Fibroblast of peridontal ligament (primary cell): ENCODE measurements around the gene ATOH8.

ENCODE experiments used
- DNase-seq: peaks from one replicate; pipeline ENCODE4 v3.0.0-alpha.2; 2010; ENCODE audit errors: extremely low read depth

The ATOH8 gene

GRCh38 chr2:85770786-85771409 is 17.1 kb downstream of the ATOH8 start:
- no peak for DNase-seq

DNA sequence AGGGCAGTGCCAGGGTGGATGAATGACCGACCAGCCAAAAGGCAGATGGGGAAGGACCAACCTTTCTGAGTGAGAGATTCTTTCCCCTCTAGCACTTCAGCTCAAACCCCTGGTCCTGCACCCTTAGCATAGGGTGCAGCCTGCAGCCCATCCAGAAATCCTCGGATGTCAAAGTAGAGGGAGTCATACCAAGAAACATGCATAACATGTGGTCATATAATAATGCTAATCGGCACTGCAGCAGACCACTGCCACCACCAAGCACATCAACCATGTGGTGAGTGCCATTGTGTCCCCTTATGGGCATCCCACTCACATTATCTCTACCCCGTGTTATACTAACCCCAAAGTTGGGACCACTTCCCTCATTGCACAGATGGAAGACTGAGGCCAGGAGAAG is 17.7 kb downstream of the ATOH8 start:
- no peak for DNase-seq

DNA sequence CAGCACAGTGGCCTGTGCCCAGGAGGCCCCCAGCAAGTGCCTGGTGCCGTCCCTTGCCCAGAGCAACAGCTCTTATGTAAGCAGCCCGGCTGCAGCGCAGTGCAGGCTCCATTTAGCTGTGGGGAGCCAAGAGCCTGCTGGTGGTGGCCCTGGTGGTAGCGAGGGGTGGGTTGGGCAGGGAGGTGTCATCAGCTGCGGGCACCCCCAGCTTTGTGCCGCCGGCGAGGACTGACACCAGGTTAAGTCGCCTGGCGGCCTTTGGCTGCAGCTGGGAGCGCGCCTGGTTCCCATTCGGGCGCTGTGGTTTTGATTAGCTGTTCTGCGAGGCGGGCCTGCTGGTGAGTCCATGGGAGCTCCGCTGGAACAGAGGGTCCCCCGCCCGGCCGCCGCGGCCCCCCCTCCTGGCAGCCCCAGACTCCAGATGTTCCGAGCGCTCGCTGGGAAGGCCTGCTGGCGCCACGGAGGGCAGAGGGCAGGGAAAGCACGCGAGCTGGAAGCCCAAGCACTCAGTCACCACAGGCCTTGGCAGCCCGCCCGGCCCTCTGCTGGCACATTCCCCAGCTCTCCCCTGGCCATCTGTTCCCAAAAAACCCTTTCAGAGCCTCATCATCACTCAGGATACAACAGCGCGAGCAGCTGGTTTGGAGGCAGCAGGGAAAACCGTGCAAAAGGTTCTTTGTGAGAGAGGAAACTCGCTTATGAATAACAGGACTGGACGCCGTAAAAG is 18.4 kb downstream of the ATOH8 start:
- peak; percentile 100 for DNase-seq

- DNase-seq: no peak
Observed at GRCh38 chr2:85772841-85773491, 19.2 kb downstream of the ATOH8 start.

DNA sequence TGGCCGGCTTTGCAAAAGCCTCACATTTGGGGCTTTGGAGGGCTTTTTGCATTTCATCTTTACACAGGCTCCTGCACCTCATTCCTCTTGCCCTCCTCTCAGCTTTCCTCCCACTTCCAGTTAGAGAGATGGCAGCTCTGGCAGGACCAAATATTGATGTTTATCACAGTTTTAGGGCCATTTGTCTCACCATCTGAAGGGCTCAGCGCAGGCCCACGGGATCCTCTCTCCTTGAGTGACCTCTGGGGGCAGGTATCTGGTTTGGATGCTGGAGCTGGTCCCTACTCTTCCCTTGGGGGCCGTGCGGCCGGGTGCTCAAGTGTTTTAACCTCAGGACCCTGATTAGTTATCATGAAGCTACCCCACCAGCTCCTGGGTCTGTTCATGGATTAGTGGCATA is 19.9 kb downstream of the ATOH8 start:
- no peak for DNase-seq

GRCh38 chr2:85774126-85774978 is 20.6 kb downstream of the ATOH8 start:
- DNase-seq: no peak

DNA sequence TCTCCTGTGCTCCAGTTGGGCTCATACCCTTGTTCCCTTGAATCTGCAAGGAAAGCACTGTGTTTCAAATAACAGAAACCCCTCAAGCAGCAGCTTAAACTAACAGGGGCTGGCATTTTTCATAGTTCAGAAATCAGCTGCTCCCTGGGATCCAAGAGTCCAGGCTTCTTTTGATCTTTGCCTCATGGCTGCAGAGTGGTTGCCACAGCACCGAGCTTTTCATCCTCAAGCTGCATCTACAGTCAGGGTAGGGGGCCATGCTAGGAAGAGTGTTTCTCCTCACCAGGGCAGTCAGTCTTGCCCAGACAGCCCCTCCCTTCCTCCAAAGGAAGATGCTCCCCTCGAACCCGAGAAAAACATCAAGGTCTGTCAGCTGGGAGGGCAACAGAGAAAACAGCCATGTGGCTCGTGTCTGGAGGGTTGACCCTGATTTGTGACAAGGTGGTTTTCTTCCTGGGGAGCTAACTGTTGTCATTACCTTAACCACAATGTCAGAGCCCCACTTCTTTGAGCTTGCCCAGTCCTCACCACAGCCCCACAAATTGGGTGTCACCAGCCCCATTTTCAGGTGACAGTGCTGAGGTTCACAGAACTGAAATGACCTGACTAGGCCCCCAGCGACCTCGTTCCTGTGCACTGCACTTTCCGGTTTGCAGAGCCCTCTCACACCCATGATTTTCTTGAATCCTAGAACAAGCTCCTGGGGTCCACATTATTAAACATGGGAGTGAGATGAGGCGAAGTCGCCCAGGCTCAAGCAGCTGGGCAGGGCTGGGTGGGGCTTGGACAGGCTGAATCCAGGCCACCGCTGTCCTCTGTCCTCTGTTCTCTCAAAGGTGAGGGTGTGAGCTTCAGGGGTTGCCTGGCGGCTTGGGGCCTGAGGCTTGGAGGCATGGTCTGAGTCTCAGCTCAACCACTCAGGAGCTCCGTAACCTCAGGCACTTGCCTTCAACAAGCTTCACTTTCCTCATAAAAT is 21.9 kb downstream of the ATOH8 start:
- DNase-seq: no peak

GRCh38 chr2:85776672-85777071 is 22.9 kb downstream of the ATOH8 start:
- no peak for DNase-seq

DNA sequence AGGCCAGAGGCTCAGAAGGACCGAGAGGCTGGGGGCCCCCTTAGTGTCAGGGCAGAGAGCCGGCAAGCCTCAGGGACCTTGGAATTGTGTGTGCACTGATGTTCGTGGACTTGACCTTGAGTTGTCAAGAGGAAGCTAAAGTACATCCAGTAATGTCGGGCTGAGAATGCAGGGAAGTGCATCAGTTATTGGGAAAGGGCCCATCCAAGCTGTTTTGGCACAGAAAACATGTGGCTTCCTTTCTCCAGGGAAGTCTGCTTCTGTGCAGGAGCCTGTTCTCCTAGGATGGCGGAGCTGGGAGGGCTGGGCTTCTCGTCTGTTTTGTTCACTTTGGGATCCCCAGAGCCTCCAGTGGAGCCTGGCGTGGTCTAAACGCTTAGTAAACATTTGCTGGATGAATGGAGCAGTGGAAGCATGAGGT is 23.7 kb downstream of the ATOH8 start:
- peak; percentile 36 for DNase-seq

GRCh38 chr2:85778646-85779379 is 25.0 kb downstream of the ATOH8 start:
- DNase-seq: no peak

GRCh38 chr2:85779641-85780315 is 26.0 kb downstream of the ATOH8 start:
- DNase-seq: no peak

- DNase-seq: no peak
Observed at GRCh38 chr2:85780316-85781012, 26.7 kb downstream of the ATOH8 start.

GRCh38 chr2:85781013-85781332 is 27.2 kb downstream of the ATOH8 start:
- DNase-seq: no peak

GRCh38 chr2:85783796-85784195 is 30.0 kb downstream of the ATOH8 start:
- no peak for DNase-seq

DNA sequence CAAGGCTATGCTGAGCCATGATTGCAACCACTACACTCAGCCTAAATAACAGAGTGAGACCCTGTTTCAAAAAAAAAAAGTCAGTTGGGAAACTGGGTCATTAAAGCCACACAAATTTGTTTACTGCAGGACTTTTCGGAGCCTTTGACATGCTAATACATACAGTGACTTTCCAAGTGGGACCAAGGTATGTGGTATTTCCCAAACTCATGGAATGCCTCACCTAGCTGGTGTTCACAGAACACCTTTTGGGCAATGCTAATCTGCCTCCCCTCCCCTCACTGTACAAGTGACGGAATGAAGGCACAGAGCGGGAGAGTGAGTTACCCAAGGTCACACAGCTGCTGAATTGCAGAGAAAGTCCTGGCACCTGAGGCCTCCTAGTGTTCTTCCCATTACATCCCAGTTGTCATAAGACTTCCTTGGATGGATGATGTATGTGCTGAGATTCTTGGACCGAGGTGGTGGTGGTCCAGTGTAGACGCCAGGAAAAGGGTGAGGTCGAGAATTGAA is 30.7 kb downstream of the ATOH8 start:
- no peak for DNase-seq

DNA sequence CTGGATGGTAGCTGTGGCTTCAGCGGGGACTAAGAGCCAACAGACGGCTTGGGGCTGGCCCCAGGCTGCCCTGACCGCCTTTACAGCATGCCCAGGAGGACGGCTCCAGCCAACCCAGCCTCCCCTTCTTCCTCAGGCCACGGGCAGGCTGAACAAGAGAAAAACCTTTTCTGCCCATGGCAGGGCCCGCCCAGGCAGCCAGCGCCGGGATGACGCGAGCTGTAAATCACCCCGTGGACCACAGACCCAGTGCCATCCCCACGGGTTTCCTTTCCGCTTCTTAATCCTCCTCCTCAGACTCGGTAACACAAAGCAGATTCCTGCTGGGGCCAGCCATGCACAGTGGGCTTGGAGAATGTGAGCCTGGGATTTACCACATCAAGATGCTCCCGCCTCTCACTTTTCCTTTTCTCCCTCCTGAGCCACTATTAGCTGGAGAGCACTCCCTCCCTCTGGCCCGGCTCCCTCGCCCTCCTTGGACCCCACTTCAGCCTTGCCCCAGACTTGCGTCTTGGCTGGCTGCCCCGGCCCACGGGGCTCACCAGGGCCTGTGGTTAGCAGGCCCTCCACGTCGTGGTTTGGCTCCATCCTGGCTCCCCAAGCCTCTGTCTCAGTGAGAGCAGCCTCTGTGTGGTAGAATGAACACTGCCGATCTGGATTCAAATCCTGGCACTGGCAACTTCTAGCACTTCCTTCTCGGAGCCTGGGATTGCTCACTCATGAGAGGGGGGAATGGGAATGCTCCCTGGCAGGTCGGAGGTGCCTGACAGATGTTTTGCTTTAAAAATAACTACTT is 31.4 kb downstream of the ATOH8 start:
- DNase-seq: peak; percentile 93

- DNase-seq: no peak
Observed at GRCh38 chr2:85785871-85786270, 32.1 kb downstream of the ATOH8 start.

- no peak for DNase-seq
Observed at GRCh38 chr2:85786444-85786843, 32.7 kb downstream of the ATOH8 start.
